GM23338 (cell line): ENCODE measurements around the gene TEDC1. TPM values are rescaled to one million over a fixed set of nuclear protein-coding genes. Genes with fewer than 3 reads are reported as not detected.

Experiments
- ATAC-seq: fragments of 200-7000 bp; cut with Tn5 transposase; 3 replicates; pipeline ENCODE4 v1.9.1; 2020
- DNase-seq: peaks from one replicate; pipeline ENCODE4 v3.0.0-alpha.2; 2015; ENCODE audit warnings: low spot score
- H2AFZ ChIP-seq: fragments of 200-600 bp; sonication (generic); 2 replicates; pipeline ENCODE4 v1.8.0; 2016; ENCODE audit warnings: antibody characterized with exemption, mild to moderate bottlenecking, moderate library complexity
- H3F3A ChIP-seq: fragments of 200-600 bp; sonication (generic); replicated peaks from 2 replicates; pipeline ENCODE4 v1.8.0; 2017; ENCODE audit warnings: antibody characterized with exemption, mixed run types, low read depth
- H3K27ac ChIP-seq: fragments of 200-600 bp; sonication (generic); 2 replicates; pipeline ENCODE4 v1.6.1; 2016; ENCODE audit warnings: low read depth
- H3K27me3 ChIP-seq: fragments of 200-600 bp; sonication (generic); 2 replicates; pipeline ENCODE4 v1.8.0; 2016; ENCODE audit warnings: mild to moderate bottlenecking, mixed run types, moderate library complexity; ENCODE audit not compliant: insufficient read depth
- H3K36me3 ChIP-seq: fragments of 200-600 bp; sonication (generic); 2 replicates; pipeline ENCODE4 v1.8.0; 2016; ENCODE audit warnings: mild to moderate bottlenecking; ENCODE audit not compliant: insufficient read depth
- H3K4me1 ChIP-seq: fragments of 200-600 bp; sonication (generic); 2 replicates; pipeline ENCODE4 v1.8.0; 2016; ENCODE audit warnings: mild to moderate bottlenecking, moderate library complexity; ENCODE audit not compliant: insufficient read depth
- H3K4me2 ChIP-seq: fragments of 200-600 bp; sonication (generic); 2 replicates; pipeline ENCODE4 v1.7.1; 2017; ENCODE audit warnings: mixed run types
- H3K4me3 ChIP-seq: fragments of 200-600 bp; sonication (generic); 2 replicates; pipeline ENCODE4 v1.6.1; 2016; ENCODE audit warnings: mixed run types
- H3K79me2 ChIP-seq: fragments of 200-600 bp; sonication (generic); replicated peaks from 2 replicates; pipeline ENCODE4 v1.8.0; 2017; ENCODE audit warnings: mild to moderate bottlenecking; ENCODE audit not compliant: insufficient read depth
- H3K9me2 ChIP-seq: fragments of 200-600 bp; sonication (generic); 2 replicates; pipeline ENCODE4 v1.8.0; 2017; ENCODE audit not compliant: insufficient read depth
- H4K20me1 ChIP-seq: fragments of 200-600 bp; sonication (generic); replicated peaks from 2 replicates; pipeline ENCODE4 v1.8.0; 2017; ENCODE audit warnings: mild to moderate bottlenecking; ENCODE audit not compliant: insufficient read depth
- H3K27ac Mint-ChIP-seq: 2 replicates; pipeline ENCODE4 v1.8.0; 2020; ENCODE audit warnings: inconsistent platforms, mild to moderate bottlenecking, moderate library complexity, mixed read lengths
- H3K27me3 Mint-ChIP-seq: 3 replicates; pipeline ENCODE4 v1.8.0; 2022; ENCODE audit warnings: low read depth, mild to moderate bottlenecking, moderate library complexity, mixed read lengths, inconsistent platforms; ENCODE audit not compliant: insufficient read depth, poor library complexity
- H3K36me3 Mint-ChIP-seq: 3 replicates; pipeline ENCODE4 v1.8.0; 2021; ENCODE audit warnings: low read depth, mild to moderate bottlenecking, inconsistent platforms, moderate library complexity, mixed read lengths
- H3K4me1 Mint-ChIP-seq: 3 replicates; pipeline ENCODE4 v1.8.0; 2020; ENCODE audit warnings: mild to moderate bottlenecking, inconsistent platforms, mixed read lengths
- H3K4me3 Mint-ChIP-seq: 3 replicates; pipeline ENCODE4 v1.8.0; 2021; ENCODE audit warnings: moderate library complexity, mild to moderate bottlenecking, inconsistent platforms, mixed read lengths
- H3K9me3 Mint-ChIP-seq: 3 replicates; pipeline ENCODE4 v1.8.0; 2020; ENCODE audit warnings: moderate library complexity, mild to moderate bottlenecking, inconsistent platforms, mixed read lengths
- CTCF ChIP-seq, 2 experiments: fragments of 200-600 bp in 1 of 2; sonication (generic) in 1 of 2; conservative IDR thresholded peaks; 2 replicates each; pipeline versions ENCODE4 v1.5.1 to v1.6.1; 2016 to 2017; ENCODE audit warnings: antibody characterized with exemption in 2 of 2, low read depth in 2 of 2, mild to moderate bottlenecking in 2 of 2, moderate library complexity in 1 of 2
- ETS1 ChIP-seq: IDR thresholded peaks from 2 replicates; pipeline ENCODE4 v1.6.1; 2016; ENCODE audit warnings: antibody characterized with exemption
- EZH2 ChIP-seq: fragments of 200-600 bp; sonication (generic); IDR thresholded peaks from one replicate; pipeline ENCODE4 v1.8.0; 2017; ENCODE audit warnings: antibody characterized with exemption, mild to moderate bottlenecking, low read depth; ENCODE audit not compliant: unreplicated experiment
- JUNB ChIP-seq: IDR thresholded peaks from one replicate; pipeline ENCODE4 v1.6.1; 2016; ENCODE audit warnings: antibody characterized with exemption; ENCODE audit not compliant: unreplicated experiment
- ZNF114 ChIP-seq: fragments of 250-450 bp; sonication (Bioruptor Pico); IDR thresholded peaks from 2 replicates; pipeline ENCODE4 v1.5.0; 2020; ENCODE audit warnings: mild to moderate bottlenecking, moderate library complexity
- ZNF462 ChIP-seq: fragments of 250-450 bp; sonication (Bioruptor Pico); IDR thresholded peaks from 2 replicates; pipeline ENCODE4 v1.5.0; 2020; ENCODE audit warnings: mild to moderate bottlenecking, moderate library complexity
- polyA plus RNA-seq: library from polyadenylated mRNA; unstranded; fragments of >200 nt; fragmentation: Nextera tagmentation; extraction: Ambion mirVana; gene quantifications from 2 replicates; pipeline ENCODE4 v1.2.1, GENCODE V29; 2016
- total RNA-seq: library from RNA; depleted of rRNA; stranded (reverse); fragments of >200 nt; shearing (Covaris generic); gene quantifications from 2 replicates; pipeline ENCODE4 v1.2.3, GENCODE V29; 2014

TEDC1 gene
- total and polyA plus RNA-seq, 2 experiments from 2014 or later = 5.9 to 16.3 TPM

DNA sequence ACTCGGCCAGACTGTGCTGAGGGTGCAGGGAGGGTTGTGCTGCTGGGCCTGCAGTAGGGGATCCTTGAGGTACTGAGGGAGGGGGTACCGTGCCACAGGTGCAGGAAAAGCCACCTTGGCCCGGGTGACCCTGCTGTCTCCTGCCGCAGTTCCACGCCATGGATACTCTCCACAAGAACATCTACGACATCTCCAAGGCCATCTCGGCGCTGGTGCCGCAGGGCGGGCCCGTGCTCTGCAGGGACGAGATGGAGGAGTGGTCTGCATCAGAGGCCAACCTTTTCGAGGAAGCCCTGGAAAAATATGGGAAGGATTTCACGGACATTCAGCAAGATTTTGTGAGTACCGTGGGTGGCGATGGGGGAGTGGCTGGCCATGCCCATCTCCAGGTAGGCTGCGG lies 30.4 kb upstream of the TEDC1 start (continued):
- TF ChIP-seq ZNF462 (CRISPR knock-in tag) (no peak), JUNB (no peak), ZNF114 (CRISPR knock-in tag) (no peak), CTCF (conservative IDR thresholded peaks at IDR 0.05; ENCODE audit: low read depth in 2 of 2) (no peak), ETS1 (no peak)

- Mint-ChIP-seq H3K27ac (peak overlapping the region; percentile 90; the same call in 1 of the 2 replicates), H3K4me3 (no peak overlapping the region), H3K4me1 (peaks cover 2% of the 10 kb centered on the region; the same call in 1 of the 3 replicates), H3K36me3 (peaks cover 34% of the 10 kb centered on the region), H3K27me3 (peaks cover 19% of the 10 kb centered on the region), H3K9me3 (no peaks in the 10 kb centered on the region; the same call in 2 of the 3 replicates)
- Histone ChIP-seq H4K20me1 (0 out of 2 replicates have a peak, but pooled peaks cover 8% of the 10 kb centered on the region), H3K27me3 (no peaks in the 10 kb centered on the region), H3K79me2 (no peaks in the 10 kb centered on the region), H3K36me3 (peaks cover 3% of the 10 kb centered on the region; the same call in 1 of the 2 replicates), H3K9me2 (no peaks in the 10 kb centered on the region), H3K4me1 (no peaks in the 10 kb centered on the region), H3K4me3 (no peak overlapping the region), H3K27ac (0 out of 2 replicates have a peak overlapping the region, but pooled peaks have one; percentile 55), H2AFZ (no peak overlapping the region), H3F3A (no peaks in the 10 kb centered on the region), H3K4me2 (no peak overlapping the region)
- no peak for ATAC-seq
- DNase-seq = no peak
- TF ChIP-seq ETS1 = no peak
- TF ChIP-seq EZH2 = no peak
These were observed 29.1 kb upstream of the TEDC1 start for GRCh38 chr14:105461903-105462302.
